Kidney (tissue), 14 donors: ENCODE measurements around the gene OR14A16. TPM values are rescaled to one million over a fixed set of nuclear protein-coding genes. Genes with fewer than 3 reads are reported as not detected.

Experiments used
- DNase-seq, 5 donors: peaks; one replicate each; pipeline ENCODE4 v3.0.0-alpha.2; 2013 to 2020
- FAIRE-seq: peaks from 2 replicates; lab custom pipeline; 2012; peaks lifted over from hg19 to GRCh38; lab: Jason Lieb, UNC
- H3K27ac ChIP-seq, 2 donors: one replicate each; pipeline ENCODE4 v1.7.0; 2013; ENCODE audit warnings: low read depth in 2 of 2, low read length in 2 of 2, inconsistent platforms in 1 of 2
- H3K27me3 ChIP-seq: one replicate; pipeline ENCODE4 v1.7.1; 2013; ENCODE audit warnings: low read length, inconsistent platforms; ENCODE audit not compliant: control insufficient read depth, insufficient read depth
- H3K36me3 ChIP-seq, 3 donors: one replicate each; pipeline versions ENCODE4 v1.7.0 to v1.7.1; 2013; ENCODE audit warnings: low read length in 3 of 3, control low read depth in 1 of 3, inconsistent platforms in 1 of 3; ENCODE audit not compliant: insufficient read depth in 3 of 3, control insufficient read depth in 2 of 3
- H3K4me1 ChIP-seq, 3 donors: one replicate each; pipeline versions ENCODE4 v1.7.0 to v1.7.1; 2013; ENCODE audit warnings: low read length in 3 of 3, inconsistent platforms in 1 of 3, low read depth in 1 of 3; ENCODE audit not compliant: control insufficient read depth in 2 of 3, insufficient read depth in 2 of 3
- H3K4me3 ChIP-seq, 3 donors: one replicate each; pipeline versions ENCODE4 v1.7.0 to v1.8.1; 2013; ENCODE audit warnings: low read length in 3 of 3, control low read depth in 1 of 3, inconsistent platforms in 1 of 3
- H3K9ac ChIP-seq, 3 donors: one replicate each; pipeline versions ENCODE4 v1.7.0 to v1.7.1; 2013; ENCODE audit warnings: low read length in 3 of 3, control low read depth in 1 of 3, inconsistent platforms in 1 of 3
- H3K9me3 ChIP-seq, 3 donors: one replicate each; pipeline versions ENCODE4 v1.7.0 to v1.7.1; 2013; ENCODE audit warnings: low read length in 3 of 3, control low read depth in 1 of 3, inconsistent platforms in 1 of 3; ENCODE audit not compliant: control insufficient read depth in 2 of 3, insufficient read depth in 1 of 3
- CTCF ChIP-seq: IDR thresholded peaks from 3 replicates; pipeline ENCODE4 v1.5.1; 2012; ENCODE audit warnings: mild to moderate bottlenecking, moderate library complexity, borderline replicate concordance; ENCODE audit not compliant: insufficient read depth; ENCODE audit errors: extremely low read depth
- intact Hi-C: fragments of 100-400 bp; cut with DNase I; formaldehyde crosslinking; loops from one replicate; pipeline ENCODE4 v1.11.1; 2022
- polyA plus RNA-seq: library from polyadenylated mRNA; stranded (reverse); fragments of 350-450 nt; fragmentation: Illumina TruSeq; extraction: RNeasy Lipid Tissue Mini Kit (QIAGEN cat#74804); gene quantifications from one replicate; pipeline ENCODE4 v1.2.3, GENCODE V29; 2014; ENCODE audit warnings: low read depth, low replicate concordance; ENCODE audit not compliant: insufficient read depth
- total RNA-seq: library from RNA; stranded (reverse); fragmentation: NEBNext Ultra II Directional; extraction: Animal tissue kit (Norgen Biotek cat#: 25700); gene quantifications from one replicate; pipeline ENCODE4 v1.2.1, GENCODE V29; 2021
- donor health status: control.
- donor health status: control.
- donor health status: control.
- donor health status: control.
- donor health status: control.
- donor health status: DM: yes; HTN: yes; CAD: no.
- donor health status: Normal renal cell carcinoma (clear cell type).

The OR14A16 gene
- total and polyA plus RNA-seq, 2 donors from 2014 or later, result not detected

GRCh38 chr1:247855911-247856310 lies 32.0 kb upstream of the OR14A16 start:
- DNase-seq (no peak), FAIRE-seq (no peak)
- H3K27ac ChIP-seq, result no peak overlapping the region
- no peaks in the 10 kb centered on the region for H3K36me3 ChIP-seq
- intact Hi-C loops, result no loop called here
- no peaks in the 10 kb centered on the region for H3K9me3 ChIP-seq
- TF ChIP-seq CTCF, result no peak
- H3K9ac ChIP-seq, result no peak overlapping the region
- H3K4me1 ChIP-seq, result no peaks in the 10 kb centered on the region
- H3K27me3 ChIP-seq, result peaks cover 3% of the 10 kb centered on the region
- no peak overlapping the region for H3K4me3 ChIP-seq

- H3K36me3 ChIP-seq, result no peaks in the 10 kb centered on the region
- intact Hi-C loops, result no loop called here
- FAIRE-seq, result no peak
Measured at GRCh38 chr1:247854899-247855545, 31.1 kb upstream of the OR14A16 start.

GRCh38 chr1:247849616-247850015 lies 25.7 kb upstream of the OR14A16 start:
- Histone ChIP-seq H3K9me3 (no peaks in the 10 kb centered on the region), H3K4me1 (no peaks in the 10 kb centered on the region), H3K9ac (no peak overlapping the region), H3K27ac (no peak overlapping the region), H3K27me3 (no peaks in the 10 kb centered on the region), H3K36me3 (no peaks in the 10 kb centered on the region), H3K4me3 (no peak overlapping the region)
- DNase-seq (no peak), FAIRE-seq (peak; percentile 45)
- intact Hi-C loops, result no loop called here
- TF ChIP-seq CTCF, result no peak

More at GRCh38 chr1:247854899-247855545, 31.1 kb upstream of the OR14A16 start:
- H3K9ac ChIP-seq, result no peak overlapping the region
- TF ChIP-seq CTCF, result no peak
- DNase-seq, result no peak
- H3K4me3 ChIP-seq, result no peak overlapping the region
- H3K27me3 ChIP-seq, result peaks cover 3% of the 10 kb centered on the region
- H3K4me1 ChIP-seq, result no peaks in the 10 kb centered on the region
- H3K9me3 ChIP-seq, result no peaks in the 10 kb centered on the region
- no peak overlapping the region for H3K27ac ChIP-seq

- no peak for DNase-seq
- no peaks in the 10 kb centered on the region for H3K4me1 ChIP-seq
- no peaks in the 10 kb centered on the region for H3K9me3 ChIP-seq
- no peaks in the 10 kb centered on the region for H3K27me3 ChIP-seq
- H3K9ac ChIP-seq, result no peak overlapping the region
- H3K27ac ChIP-seq, result no peak overlapping the region
- TF ChIP-seq CTCF, result no peak
- no peak overlapping the region for H3K4me3 ChIP-seq
- no peak for FAIRE-seq
- no peaks in the 10 kb centered on the region for H3K36me3 ChIP-seq
- intact Hi-C loops, result no loop called here
Measured at GRCh38 chr1:247848346-247848745, 24.4 kb upstream of the OR14A16 start.
